Suppressor macrophage treated with lipopolysaccharide for 4 hours (primary cell): ENCODE measurements around the gene RAB6A.
"Not testable (repeated sequence)": the region's sequence is repeated elsewhere in the genome, so short reads cannot be mapped to it uniquely, and the experiment has no call there.

Experiments used
- DNase-seq: peaks from one replicate; pipeline ENCODE4 v3.0.0-alpha.2; 2020

Gene RAB6A

GRCh38 chr11:73761403-73761945 lies 600 bp upstream of the RAB6A start:
- peak; percentile 7 for DNase-seq

- peak; percentile 44 for DNase-seq
These were observed 667 bp downstream of the RAB6A start for GRCh38 chr11:73760135-73760678.

GRCh38 chr11:73759610-73760134 lies 1.2 kb downstream of the RAB6A start:
- DNase-seq = peak; percentile 18

- DNase-seq = no peak
These were observed 2.4 kb downstream of the RAB6A start for GRCh38 chr11:73758451-73758850.

- peak; percentile 61 for DNase-seq
These were observed 3.3 kb downstream of the RAB6A start for GRCh38 chr11:73757598-73757997.

GRCh38 chr11:73755670-73756069 lies 5.2 kb downstream of the RAB6A start:
- no peak for DNase-seq

GRCh38 chr11:73753938-73754337 lies 6.9 kb downstream of the RAB6A start:
- no peak for DNase-seq

GRCh38 chr11:73752903-73753302 lies 8.0 kb downstream of the RAB6A start:
- no peak for DNase-seq

GRCh38 chr11:73752216-73752867 lies 8.5 kb downstream of the RAB6A start:
- DNase-seq = no peak

GRCh38 chr11:73750862-73751261 lies 10.0 kb downstream of the RAB6A start:
- DNase-seq = not testable (repeated sequence)

- peak; percentile 35 for DNase-seq
These were observed 10.6 kb downstream of the RAB6A start for GRCh38 chr11:73750228-73750627.

GRCh38 chr11:73749118-73749517 lies 11.8 kb downstream of the RAB6A start:
- no peak for DNase-seq

GRCh38 chr11:73748300-73748699 lies 12.6 kb downstream of the RAB6A start:
- DNase-seq = no peak

GRCh38 chr11:73747762-73748161 lies 13.1 kb downstream of the RAB6A start:
- no peak for DNase-seq

GRCh38 chr11:73746701-73747100 lies 14.2 kb downstream of the RAB6A start:
- DNase-seq = no peak

- no peak for DNase-seq
These were observed 17.8 kb downstream of the RAB6A start for GRCh38 chr11:73743045-73743444.

- DNase-seq = not testable (repeated sequence)
These were observed 24.9 kb downstream of the RAB6A start for GRCh38 chr11:73735959-73736358.

- DNase-seq = no peak
These were observed 25.9 kb downstream of the RAB6A start for GRCh38 chr11:73734993-73735392.

GRCh38 chr11:73734011-73734410 lies 26.9 kb downstream of the RAB6A start:
- not testable (repeated sequence) for DNase-seq

- DNase-seq = not testable (repeated sequence)
These were observed 27.9 kb downstream of the RAB6A start for GRCh38 chr11:73732936-73733335.

GRCh38 chr11:73729594-73730206 lies 31.2 kb downstream of the RAB6A start:
- DNase-seq = peak; percentile 6

- no peak for DNase-seq
These were observed 32.9 kb downstream of the RAB6A start for GRCh38 chr11:73728000-73728399.

- DNase-seq = no peak
These were observed 34.0 kb downstream of the RAB6A start for GRCh38 chr11:73726825-73727224.

GRCh38 chr11:73717136-73717535 lies 43.7 kb downstream of the RAB6A start:
- no peak for DNase-seq
